Ramos (cell line): ENCODE results near the gene ACTN2.

Experiments used
- in situ Hi-C: fragments of 300-500 bp; cut with MboI; formaldehyde crosslinking; loops from one replicate; pipeline ENCODE4 v1.14.3; 2022; ENCODE audit warnings: low sequenced_read_pairs; ENCODE audit not compliant: unreplicated experiment

The ACTN2 gene

DNA sequence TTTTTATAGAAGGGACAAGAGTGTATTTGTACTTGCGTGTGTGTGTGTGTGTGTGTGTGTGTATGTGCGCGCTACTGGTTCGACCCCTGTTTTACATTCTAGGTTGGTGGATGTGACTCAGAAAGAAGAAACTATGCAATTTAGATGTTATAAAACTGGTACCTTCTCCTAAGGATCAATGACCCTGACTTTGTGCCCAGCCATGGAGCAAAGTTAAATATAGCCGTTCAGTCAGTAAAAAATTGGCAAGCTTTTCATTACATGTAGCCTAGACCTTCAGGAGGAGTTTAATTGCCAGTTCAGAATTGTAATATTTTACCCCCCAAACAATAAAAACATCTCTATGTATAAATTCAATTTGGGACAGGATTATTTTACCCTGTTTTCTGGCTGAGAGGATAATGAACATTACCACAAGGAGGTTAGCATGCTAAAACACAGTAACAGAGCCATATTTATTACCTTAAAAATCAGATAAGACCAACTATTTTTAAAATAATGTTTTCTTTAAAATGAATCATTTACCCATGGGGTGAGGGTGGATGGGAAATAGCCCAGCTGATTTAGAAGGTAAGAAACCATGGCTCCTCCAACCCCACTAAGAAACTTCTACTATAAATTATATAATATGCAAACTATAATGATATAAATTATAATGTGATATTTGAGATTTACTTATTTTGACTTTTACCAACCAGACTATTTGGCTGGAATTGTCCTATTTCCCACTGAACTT lies 75.3 kb downstream of the ACTN2 start:
- in situ Hi-C loops: loop anchor here (25.0 kb wide), 1 partner anchor 801 kb away; no protein-coding TSS in a partner anchor

DNA sequence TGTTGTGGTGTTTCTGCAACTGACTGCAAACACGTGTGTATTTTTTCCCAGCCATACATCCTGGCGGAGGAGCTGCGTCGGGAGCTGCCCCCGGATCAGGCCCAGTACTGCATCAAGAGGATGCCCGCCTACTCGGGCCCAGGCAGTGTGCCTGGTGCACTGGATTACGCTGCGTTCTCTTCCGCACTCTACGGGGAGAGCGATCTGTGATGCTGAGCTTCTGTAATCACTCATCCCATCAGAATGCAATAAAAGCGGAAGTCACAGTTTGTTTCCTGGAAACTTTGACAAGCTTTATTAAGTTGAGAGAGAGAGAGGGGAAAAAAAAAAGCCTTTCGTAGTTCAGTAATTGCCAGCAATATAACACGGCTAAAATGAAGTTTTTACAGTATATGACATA lies 76.1 kb downstream of the ACTN2 start:
- in situ Hi-C loops: loop anchor here (25.0 kb wide), 1 partner anchor 800 kb away; no protein-coding TSS in a partner anchor

DNA sequence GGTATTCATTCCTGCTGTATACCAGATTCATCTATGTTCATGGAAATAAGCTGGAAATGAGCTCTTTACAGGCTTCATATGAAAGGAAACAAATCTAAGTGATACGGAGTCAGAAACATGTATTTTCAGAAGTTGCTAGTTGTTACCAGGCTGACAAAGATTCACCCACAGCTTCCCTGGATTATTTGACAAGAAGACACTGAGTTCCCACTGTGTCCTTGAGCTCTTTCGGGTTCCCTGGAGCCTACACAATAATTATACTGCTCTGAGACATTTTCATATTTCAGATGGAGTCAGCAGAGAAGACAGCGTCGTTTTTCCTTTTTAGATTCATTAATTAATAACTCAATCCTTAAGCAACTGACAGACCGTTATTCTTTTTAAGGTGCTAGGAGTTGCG lies 79.5 kb downstream of the ACTN2 start:
- in situ Hi-C loops: loop anchor here (25.0 kb wide), 1 partner anchor 796 kb away; no protein-coding TSS in a partner anchor

DNA sequence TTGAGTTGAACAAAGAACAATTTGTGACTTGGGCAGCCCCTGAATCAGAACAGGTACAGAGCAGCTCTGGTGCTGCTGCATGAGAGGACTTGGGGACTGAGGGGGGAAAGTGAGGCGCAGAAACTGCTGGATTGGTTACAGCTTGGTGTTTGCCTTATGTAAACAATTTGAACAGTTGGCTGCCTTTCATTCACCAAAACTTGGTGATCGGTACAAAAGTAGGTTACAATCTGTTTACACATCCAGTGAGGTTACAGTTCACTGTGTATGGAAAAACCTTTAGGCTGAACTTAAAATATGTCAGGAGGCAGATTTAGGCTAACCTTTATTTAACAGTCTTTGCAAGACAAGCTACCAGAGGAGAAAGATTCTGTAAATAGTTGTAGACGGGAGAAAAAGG lies 80.2 kb downstream of the ACTN2 start:
- in situ Hi-C loops: loop anchor here (25.0 kb wide), 1 partner anchor 796 kb away; no protein-coding TSS in a partner anchor

DNA sequence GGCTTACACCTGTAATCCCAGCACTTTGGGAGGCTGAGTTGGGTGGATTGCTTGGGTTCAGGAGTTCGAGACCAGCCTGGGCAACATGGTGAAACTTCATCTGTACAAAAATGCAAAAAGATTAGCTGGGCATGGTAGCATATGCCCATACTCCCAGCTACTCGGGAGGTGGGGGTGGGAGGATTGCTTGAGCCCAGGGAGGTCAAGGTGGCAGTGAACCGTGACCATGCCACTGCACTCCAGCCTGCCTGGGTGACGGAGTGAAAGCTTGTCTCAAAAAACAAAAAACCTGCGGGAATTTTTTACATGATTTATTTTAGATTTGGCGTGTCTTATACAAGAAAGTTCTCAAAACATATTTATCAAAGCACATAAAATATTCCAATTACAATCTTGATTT lies 81.0 kb downstream of the ACTN2 start:
- in situ Hi-C loops: loop anchor here (25.0 kb wide), 1 partner anchor 795 kb away; no protein-coding TSS in a partner anchor

DNA sequence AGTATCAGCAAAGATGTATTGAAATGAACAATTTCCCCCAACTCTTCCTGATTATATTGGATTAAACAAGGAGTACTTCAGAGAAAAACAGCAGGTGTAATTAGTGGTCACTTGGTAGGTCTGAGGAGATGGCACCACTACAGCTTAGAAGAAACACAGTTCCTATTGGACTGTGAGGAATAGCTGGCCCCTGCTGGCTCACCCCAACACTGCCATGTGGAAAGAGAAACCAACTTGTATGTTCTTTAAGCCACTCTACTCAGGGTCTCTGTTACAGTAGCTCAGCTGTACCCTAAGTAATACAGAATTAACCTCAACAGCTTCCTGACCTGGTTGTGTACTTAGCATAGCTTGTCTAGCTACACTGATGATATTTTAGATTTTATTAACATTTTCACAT lies 82.3 kb downstream of the ACTN2 start:
- in situ Hi-C loops: loop anchor here (25.0 kb wide), 1 partner anchor 794 kb away; no protein-coding TSS in a partner anchor

DNA sequence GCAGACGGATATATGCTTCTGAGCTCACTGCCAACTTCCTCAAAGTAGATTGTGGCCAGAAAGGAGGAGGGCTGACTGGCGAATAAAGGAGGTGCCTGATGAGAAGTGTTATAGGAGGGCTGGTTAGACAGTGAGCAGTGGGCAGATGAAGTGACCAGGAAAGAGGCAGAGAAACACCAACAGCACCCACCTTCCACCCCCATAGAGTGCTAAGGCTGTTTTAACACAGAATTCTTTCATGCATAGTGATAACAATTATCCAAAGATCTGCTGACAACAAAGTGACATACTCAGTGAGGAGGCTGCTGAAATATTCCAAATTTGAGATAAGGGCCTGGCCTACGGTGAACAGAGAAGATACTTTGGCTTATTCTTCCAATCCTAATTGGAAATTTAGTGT lies 87.6 kb downstream of the ACTN2 start:
- in situ Hi-C loops: loop anchor here (25.0 kb wide), 1 partner anchor 788 kb away; no protein-coding TSS in a partner anchor

DNA sequence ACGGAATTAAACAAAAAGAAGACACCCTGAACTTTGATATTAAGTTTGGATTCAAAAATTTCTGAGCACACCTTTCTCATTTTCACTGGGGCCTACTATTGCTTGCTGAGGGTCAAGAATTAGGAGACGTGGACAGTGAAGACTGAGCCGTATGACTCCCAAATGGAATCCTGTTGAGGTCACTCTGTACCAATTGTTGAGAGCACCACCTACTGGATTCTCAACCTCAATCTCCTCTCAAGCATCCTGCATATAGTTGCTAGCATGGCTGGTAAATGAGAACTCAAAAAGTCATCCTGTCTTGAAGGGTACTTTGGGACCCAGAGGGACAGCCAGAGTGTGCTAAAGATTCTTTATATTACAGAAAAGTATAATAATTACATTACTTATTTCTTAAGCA lies 88.6 kb downstream of the ACTN2 start:
- in situ Hi-C loops: loop anchor here (25.0 kb wide), 1 partner anchor 787 kb away; no protein-coding TSS in a partner anchor

DNA sequence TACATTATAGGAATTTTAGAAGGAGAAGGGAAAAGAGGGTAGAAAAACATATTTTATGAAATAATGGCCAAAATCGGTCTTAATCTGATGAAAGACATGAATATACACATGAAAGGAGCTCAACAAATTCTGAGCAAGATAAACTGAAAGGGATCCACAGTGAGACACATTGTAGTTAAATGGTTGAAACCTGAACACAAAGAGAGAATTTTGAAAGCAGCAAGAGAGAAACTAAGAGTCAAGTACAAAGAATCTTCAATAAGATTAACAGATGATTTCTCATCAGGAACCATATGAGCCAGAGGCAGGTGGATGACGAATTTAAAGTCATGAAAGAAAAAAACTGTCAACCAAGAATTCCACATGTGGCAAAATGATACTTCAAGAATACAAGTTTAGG lies 93.0 kb downstream of the ACTN2 start:
- in situ Hi-C loops: no loop called here

DNA sequence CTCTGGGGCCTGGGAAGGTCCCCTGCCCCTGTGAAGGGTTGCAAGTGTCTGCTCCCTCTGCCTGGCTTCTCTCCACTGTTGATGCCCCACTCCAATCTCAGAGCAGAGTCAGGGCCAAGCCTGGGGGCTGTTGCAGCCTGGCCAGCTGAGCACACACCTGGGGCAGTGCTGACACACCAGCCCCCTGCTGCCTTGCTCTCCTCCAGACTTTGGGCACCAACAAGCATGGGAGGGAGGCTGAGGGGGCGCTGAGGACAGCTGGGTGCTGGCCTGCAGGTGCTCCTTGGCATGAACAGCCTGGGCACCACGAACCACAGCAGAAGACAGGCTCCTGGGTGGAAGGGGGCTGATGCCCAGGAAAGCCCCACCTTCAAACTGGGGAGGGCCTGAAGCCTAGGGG lies 99.2 kb downstream of the ACTN2 start:
- in situ Hi-C loops: no loop called here

DNA sequence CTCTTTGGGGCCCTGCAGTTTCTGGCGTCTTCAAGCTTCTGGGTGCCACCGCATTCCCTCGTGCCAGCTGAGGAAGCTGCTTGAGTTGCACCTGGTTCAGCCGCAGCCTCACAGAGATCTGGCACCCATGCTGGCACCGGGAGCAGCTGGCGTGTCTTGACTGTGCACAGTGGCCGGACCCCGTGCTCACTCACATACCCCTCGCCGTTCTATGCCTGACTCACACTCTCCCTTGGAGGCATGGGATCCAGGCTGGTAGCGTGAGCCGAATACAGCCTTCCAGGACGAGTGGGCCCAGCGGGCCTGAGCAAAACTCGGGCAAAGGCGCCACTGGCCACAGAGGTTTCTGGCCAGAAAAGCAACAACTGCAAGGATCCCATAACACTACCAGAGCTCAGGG lies 100.2 kb downstream of the ACTN2 start:
- in situ Hi-C loops: no loop called here

DNA sequence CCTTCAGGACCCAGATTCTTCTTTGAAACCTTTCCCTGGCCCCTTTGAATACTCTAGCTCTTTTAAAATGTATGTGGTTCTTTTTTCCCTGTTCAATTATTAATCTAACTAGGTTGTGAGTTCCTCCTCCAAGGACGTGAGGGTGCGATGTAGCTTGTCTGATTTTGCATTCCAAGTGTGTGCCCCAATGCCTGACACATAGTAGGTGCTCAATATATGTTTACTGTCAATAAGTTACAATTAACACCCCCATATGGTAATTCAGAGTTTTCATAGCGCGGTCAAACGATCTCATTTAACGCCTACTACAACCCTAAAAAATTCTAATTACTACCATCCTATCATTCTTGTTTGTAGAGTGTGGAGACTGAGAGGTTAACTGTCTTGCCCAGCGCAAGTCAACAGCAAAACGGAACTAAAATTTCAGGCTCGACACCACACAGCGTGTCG lies 108.3 kb downstream of the ACTN2 start:
- in situ Hi-C loops: no loop called here

DNA sequence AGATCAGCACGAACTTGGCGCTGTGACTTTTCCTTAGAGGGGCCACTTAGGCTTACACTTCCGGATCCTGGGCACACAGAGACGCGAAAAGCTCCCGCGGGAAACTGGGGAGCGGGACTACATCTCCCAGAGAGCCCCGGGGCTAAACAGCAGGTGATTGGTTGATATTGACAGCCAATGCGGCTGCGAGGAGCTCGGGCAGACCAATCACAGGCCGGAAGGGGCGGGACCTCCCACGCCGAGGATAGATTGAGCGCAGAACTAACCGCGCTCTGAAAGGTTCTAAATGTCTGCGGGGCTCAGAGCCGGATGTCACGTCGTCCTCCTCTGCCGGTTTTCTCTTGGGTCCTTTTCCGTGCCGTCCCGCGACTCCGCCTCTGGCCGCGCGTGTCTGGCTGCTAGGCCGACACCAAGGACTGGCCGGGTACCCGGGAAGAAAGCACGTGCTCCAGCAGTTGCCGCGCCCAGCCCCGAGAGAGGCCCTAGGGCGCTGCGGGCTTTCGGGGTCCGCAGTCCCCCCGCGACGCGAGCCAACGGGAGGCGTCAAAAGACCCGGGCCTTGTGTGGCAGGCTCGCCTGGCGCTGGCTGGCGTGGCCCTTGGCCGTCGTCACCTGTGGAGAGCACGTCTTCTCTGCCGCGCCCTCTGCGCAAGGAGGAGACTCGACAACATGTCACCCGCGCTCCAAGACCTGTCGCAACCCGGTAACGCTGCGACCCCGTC lies 108.9 kb downstream of the ACTN2 start, which contains the start of gene MTR:
Gene MTR (plus strand): TSS at position 258 of the 722 bp plus-strand sequence. CDS start 412 bp downstream, at position 670.
- in situ Hi-C loops: no loop called here

DNA sequence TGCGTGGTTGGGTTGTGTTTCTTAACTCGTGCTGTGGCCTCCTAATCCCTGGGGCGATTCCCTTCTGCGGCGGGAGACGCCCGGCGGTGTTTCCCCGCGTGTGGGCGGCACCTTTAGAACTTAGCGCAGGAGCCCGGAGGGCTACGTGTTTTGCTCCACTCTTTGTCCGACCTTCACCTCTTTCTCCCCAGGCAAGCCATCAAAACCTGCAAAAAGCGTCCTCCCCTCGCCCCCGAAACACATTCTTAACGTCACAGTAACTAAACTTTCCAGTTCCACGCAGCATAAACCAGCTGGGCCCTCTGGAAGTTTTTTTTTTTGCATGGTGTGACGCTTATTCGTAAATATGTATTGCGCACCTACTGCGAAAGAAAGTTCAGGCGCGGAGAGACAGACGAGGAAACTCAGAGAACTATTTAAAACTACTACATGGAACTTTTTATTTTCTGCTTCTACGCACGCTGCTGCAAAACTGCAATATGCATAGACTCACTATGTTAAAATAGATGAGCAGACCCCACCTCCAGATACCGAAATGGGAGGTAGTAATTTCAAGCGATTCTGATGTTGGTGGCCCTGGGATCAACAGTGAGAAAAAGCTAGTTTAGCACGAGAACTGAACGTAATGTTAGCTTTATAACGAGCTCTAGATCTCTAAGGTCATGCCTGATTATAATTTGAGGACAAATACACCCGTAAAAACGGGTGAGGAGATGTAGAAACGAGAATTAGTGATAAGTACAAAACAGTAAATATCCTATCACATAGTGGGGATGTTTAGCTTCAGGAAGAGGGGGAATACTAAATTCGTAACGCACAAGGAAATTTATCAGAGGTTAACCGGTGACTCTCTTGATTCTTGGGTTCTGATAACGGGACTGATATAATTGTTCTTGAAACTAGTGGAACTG lies 109.7 kb downstream of the ACTN2 start:
- in situ Hi-C loops: no loop called here

DNA sequence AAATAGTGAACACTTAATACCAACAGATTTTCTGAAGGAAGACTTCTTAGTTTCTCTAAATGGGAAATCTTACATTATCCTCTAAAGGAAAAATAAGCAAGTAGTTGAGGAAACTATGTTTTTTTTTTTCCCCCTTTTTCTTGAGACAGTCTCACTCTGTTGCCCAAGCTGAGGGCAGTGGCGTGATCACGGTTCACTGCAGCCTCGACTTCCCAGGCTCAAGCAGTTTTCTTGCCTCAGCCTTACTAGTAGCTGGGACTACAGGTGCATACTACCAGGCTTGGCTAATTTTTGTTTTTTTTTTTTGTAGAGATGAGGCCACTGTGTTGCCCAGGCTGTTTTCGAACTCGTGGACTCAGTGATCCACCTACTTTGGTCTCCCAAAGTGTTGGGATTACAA lies 112.7 kb downstream of the ACTN2 start:
- in situ Hi-C loops: no loop called here

DNA sequence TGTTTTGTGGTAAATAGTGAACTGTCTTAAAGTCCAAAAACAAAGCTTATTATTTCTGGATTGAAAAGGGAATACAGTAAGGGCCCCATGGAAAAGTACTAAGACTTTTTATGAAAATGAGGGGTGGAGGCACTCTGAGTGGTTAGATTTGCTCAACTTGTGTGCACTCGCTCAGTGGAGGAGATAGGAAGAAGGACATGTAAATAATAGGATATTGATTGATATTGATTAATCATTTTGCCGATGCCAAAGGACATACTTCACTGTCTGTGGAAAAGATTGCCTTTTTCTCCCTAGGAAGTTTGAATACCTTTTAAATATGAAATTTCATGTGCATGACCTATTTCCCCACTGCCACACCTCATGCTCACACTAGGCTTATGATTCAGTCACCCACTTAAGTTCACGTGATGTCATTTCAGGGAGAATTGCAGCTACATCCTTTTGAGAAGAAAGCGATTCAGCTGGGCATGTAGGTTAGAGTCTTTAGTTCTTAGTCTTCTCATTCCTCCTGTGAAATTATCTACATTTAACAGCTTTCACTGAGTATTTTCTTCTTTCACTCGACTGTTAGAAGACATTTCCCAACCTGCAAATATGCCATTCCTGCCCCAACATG lies 113.8 kb downstream of the ACTN2 start:
- in situ Hi-C loops: no loop called here

DNA sequence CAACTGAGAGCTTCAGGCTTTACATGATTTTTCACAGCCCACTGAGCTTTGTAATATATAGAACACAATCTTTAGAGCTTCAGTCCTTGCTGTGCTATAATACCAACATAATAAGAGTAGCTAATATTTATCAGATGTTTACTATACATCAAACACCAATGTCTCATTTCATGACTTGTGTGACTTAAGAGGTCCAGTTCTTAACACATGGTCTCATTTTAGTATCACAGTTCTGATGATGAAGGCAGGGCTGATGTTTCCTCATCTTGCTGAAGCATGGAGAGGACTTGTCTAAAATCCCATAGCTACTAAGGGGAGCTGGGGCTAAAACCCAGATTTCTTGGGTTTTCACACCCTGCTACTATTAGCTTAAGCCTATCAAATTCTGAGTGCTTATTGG lies 114.3 kb downstream of the ACTN2 start:
- in situ Hi-C loops: no loop called here

DNA sequence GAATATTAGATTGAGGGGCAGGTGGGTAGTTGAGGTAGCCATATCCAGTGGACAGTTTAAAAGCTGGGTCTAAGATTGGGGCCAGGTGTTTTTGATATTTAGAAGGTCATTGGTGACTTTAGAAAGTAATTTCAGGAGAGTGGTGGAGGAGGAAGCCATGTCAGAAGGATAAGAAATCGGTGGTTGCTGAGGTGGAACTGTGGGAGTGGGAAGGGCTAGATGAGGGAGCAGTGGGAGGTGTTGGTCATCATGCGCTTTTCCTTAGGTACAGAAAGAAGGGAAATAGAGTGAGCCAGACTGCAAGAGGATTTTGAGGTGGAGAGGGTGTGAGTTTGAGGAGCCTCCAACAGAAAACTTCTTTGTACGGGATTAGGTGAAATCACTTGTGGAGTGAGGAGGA lies 116.0 kb downstream of the ACTN2 start:
- in situ Hi-C loops: no loop called here

DNA sequence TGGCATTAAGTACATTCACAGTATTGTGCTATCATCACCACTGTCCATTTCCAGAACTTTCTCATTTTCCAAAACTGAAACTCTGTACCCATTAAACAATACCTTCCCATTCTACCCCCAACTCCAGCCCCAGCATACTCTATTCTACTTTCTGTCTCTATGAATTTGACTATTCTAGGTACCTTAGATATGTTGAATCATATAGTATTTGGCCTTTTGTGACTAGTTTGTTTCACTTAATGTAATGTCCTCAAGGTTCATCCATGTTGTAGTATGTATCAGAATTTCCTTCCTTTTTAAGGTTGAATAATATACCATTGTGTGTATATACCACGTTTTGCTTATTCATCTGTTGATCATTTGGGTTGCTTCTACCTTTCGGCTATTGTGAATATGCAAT lies 120.3 kb downstream of the ACTN2 start:
- in situ Hi-C loops: no loop called here

DNA sequence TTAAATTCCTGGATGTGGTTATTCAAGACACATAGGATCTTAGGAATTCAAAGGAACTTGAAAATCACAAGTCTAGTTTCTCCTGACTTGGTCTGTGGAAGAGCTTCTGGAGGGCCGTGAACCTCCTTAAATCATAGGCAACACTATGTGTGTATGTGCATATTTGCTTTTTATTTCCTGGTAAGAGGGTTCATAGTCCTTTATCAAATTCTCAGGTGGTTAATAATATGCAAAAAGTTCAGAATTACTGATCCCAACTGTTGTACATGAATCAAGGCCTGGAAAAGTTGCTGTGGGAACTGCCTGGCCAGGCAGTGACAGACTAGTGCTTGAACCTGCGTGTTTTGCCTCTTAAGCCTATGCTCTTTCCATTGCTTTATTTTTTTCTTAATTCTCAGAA lies 121.7 kb downstream of the ACTN2 start:
- in situ Hi-C loops: no loop called here
